GM23248 (cell line): Measurements from ENCODE around the gene MBP.

Experiments used
- EZH2 ChIP-seq: fragments of 200-600 bp; sonication (generic); IDR thresholded peaks from 2 replicates; pipeline ENCODE4 v1.6.1; 2018; ENCODE audit warnings: antibody characterized with exemption, mild to moderate bottlenecking; ENCODE audit not compliant: insufficient read depth, poor library complexity, severe bottlenecking
- EZH2phosphoT487 ChIP-seq: fragments of 200-600 bp; sonication (generic); IDR thresholded peaks from 2 replicates; pipeline ENCODE4 v1.6.1; 2018; ENCODE audit warnings: antibody characterized with exemption, moderate library complexity, mild to moderate bottlenecking, low read depth; ENCODE audit not compliant: insufficient read depth

- TF ChIP-seq EZH2phosphoT487 (no peak), EZH2 (no peak)
Observed at GRCh38 chr18:77061281-77061945, 71.2 kb downstream of the MBP start.
